Ishikawa (cell line): Measurements from ENCODE around the gene ACSM3.

Experiments
- CEBPB ChIP-seq: IDR thresholded peaks from 2 replicates; pipeline ENCODE4 v1.6.1; 2012
- CREB1 ChIP-seq: IDR thresholded peaks from 2 replicates; pipeline ENCODE4 v1.6.1; 2012; ENCODE audit warnings: low read depth
- EGR1 ChIP-seq: IDR thresholded peaks from 2 replicates; pipeline ENCODE4 v1.6.1; 2012
- EP300 ChIP-seq: IDR thresholded peaks from 2 replicates; pipeline ENCODE4 v1.6.1; 2012; ENCODE audit warnings: borderline replicate concordance
- TAF1 ChIP-seq: IDR thresholded peaks from 2 replicates; pipeline ENCODE4 v1.6.1; 2012; ENCODE audit warnings: low read depth, mild to moderate bottlenecking
- TCF12 ChIP-seq: IDR thresholded peaks from 2 replicates; pipeline ENCODE4 v1.6.1; 2012; ENCODE audit warnings: low read depth
- YY1 ChIP-seq: IDR thresholded peaks from 2 replicates; pipeline ENCODE4 v1.6.1; 2012; ENCODE audit warnings: low read depth
- TF ChIP-seq, protein P1 (sequence below): IDR thresholded peaks from 2 replicates; pipeline ENCODE4 v1.6.1; 2012; ENCODE audit warnings: low read depth, mild to moderate bottlenecking

DNA sequence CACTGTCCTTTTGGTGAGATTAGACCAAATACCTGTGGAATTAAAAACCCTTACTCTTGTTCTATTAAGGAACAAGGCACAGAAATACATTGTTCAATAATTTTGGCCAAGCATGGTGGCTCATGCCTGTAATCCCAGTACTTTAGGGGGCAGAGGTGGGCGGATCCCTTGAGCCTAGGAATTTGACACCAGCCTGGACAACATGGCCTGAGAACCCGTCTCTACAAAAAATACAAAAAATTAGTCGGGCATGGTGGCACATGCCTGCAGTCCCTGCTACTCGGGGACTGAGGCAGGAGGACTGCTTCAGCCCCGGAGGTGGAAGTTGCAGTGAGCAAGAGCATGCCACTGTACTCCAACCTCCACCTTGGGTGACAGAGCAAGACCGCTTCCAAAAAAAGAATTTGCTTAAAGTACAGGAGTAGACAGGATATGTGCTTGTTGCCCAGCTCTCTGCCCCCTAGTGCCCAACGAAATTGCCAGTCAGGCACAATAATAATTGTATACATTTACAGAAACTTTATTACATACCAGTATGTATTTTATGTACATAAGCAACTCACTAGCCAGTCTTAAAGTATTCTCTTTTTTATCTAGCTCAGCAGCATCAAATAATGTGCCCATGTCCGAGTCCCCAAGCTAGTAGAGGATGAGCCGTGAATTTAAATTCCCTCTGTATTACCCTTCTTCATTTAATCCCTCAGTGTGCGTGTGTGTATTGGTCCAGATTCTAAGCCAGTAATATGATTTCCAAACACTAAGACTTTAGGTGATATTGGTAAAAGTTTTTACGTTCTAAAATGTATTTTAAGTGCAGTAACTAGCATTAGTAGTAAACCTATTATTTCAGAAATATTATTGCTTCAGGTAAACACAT, 23.6 kb upstream of the ACSM3 start:
- TF ChIP-seq EGR1 (no peak), TAF1 (no peak), CEBPB (no peak), EP300 (no peak), YY1 (no peak), CREB1 (no peak), TCF12 (no peak)
- TF ChIP-seq, protein P1, sequence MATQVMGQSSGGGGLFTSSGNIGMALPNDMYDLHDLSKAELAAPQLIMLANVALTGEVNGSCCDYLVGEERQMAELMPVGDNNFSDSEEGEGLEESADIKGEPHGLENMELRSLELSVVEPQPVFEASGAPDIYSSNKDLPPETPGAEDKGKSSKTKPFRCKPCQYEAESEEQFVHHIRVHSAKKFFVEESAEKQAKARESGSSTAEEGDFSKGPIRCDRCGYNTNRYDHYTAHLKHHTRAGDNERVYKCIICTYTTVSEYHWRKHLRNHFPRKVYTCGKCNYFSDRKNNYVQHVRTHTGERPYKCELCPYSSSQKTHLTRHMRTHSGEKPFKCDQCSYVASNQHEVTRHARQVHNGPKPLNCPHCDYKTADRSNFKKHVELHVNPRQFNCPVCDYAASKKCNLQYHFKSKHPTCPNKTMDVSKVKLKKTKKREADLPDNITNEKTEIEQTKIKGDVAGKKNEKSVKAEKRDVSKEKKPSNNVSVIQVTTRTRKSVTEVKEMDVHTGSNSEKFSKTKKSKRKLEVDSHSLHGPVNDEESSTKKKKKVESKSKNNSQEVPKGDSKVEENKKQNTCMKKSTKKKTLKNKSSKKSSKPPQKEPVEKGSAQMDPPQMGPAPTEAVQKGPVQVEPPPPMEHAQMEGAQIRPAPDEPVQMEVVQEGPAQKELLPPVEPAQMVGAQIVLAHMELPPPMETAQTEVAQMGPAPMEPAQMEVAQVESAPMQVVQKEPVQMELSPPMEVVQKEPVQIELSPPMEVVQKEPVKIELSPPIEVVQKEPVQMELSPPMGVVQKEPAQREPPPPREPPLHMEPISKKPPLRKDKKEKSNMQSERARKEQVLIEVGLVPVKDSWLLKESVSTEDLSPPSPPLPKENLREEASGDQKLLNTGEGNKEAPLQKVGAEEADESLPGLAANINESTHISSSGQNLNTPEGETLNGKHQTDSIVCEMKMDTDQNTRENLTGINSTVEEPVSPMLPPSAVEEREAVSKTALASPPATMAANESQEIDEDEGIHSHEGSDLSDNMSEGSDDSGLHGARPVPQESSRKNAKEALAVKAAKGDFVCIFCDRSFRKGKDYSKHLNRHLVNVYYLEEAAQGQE, result no peak
